SIG-M5 treated with dmso at 0.1 percent for 504 hours (cell line): ENCODE measurements around the gene RASIP1.
"Not testable (repeated sequence)": the region's sequence is repeated elsewhere in the genome, so short reads cannot be mapped to it uniquely, and the experiment has no call there.

Source experiments
- DNase-seq: peaks from one replicate; lab custom pipeline; 2025; ENCODE audit not compliant: unreplicated experiment; lab: John Stamatoyannopoulos, UW

Gene RASIP1

DNA sequence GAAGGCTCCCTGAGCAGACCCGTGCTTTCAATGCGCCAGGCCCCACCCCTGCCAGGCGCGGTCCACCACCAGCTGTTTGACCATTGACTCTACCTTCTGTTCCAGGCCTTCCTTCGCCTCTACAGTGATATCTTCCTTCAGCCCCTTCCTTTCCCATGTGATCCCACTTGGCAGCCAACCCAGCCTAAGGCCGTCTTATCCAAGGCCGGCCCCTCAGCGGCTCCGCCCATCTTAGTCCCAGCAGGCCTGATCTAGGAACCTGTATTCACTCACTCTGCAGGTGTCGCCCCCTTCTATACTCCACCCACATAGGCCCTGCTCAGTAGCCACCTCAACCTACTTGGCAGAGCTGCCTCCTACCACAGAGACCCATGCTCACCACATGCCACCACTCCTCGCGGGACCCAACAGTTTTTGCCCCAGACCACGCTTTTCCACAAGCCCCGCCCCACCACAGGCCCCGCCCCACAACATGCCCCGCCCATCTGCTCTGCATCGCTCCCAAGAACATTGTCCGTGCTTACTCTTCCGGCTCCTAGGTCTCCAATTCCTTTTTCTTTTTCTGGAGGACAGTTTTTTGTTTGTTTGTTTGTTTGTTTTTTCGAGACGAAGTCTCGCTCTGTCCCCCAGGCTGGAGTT, 2.9 kb downstream of the RASIP1 start:
- no peak for DNase-seq

DNA sequence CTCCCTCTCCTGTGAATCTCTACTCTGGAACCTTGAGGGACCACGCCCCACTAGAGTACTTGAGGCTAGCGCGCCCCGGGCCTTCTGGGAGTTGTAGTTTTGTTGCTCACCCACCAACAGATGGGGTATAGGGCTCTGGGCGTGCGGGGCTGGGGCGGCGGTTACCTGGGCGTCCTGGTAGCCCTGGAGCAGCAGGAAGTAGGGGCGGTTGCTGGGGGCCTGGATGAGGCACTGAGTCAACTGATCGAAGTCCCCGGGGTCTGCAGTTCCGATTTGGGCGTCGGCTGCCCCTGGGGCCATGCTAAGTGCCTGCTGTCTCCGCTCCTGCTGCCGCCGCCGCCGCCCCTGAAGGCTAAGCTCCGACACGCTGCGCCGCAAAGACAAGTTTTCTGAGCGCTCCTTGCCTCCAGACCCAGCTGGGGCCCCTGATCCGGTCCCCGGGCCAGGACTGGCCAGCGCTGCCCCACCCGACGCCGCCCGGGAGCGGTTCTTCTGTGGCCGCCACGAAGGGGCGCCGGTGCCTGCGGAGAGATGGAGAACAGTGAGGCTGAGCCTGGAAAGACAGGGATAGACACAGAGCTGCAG, 5.3 kb downstream of the RASIP1 start:
- DNase-seq, result no peak

- no peak for DNase-seq
Observed at GRCh38 chr19:48734625-48735024, 5.8 kb downstream of the RASIP1 start.

GRCh38 chr19:48731452-48731851, 9.0 kb downstream of the RASIP1 start:
- no peak for DNase-seq

- DNase-seq, result no peak
Observed at GRCh38 chr19:48728911-48729664, 11.3 kb downstream of the RASIP1 start.

- DNase-seq, result peak; percentile 84
Observed at GRCh38 chr19:48726556-48726955, 13.9 kb downstream of the RASIP1 start.

- DNase-seq, result peak; percentile 88
Observed at GRCh38 chr19:48724796-48725753, 15.3 kb downstream of the RASIP1 start.

GRCh38 chr19:48722196-48722708, 18.2 kb downstream of the RASIP1 start:
- no peak for DNase-seq

DNA sequence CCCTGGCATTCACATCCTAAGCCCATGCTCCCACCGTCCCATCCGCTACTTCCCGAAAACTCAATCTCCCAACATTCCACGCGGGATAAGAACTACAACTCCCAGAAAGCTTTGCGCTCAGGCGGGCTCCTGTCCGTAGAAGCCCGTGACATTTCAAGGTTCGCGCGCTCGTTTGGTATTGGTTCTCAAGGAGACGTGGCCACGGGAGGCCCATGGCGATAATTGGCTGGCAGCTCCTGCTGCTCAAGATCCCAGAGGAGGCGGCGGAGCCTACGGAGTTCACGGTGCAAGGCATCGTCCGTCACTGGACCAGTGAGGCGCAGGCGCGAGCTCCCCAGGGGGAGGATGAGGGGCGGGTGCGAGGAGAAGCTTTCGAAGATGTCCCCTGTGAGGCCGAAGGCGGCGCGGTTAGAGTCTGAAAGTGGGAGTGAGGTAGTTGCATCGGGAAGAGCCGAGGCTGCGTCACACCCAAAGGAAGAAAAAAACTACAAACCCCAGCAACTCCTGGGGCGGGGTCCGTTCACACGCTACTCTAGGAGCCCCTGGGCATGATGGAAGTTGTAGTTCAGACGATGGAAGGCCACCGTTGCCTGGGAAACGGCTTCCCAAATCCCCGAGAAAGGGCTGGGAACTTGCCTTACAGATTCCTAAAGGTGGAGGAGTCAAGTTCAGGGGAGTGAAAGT, 19.7 kb downstream of the RASIP1 start:
- peak; percentile 95 for DNase-seq

- no peak for DNase-seq
Observed at GRCh38 chr19:48720251-48720612, 20.2 kb downstream of the RASIP1 start.

DNA sequence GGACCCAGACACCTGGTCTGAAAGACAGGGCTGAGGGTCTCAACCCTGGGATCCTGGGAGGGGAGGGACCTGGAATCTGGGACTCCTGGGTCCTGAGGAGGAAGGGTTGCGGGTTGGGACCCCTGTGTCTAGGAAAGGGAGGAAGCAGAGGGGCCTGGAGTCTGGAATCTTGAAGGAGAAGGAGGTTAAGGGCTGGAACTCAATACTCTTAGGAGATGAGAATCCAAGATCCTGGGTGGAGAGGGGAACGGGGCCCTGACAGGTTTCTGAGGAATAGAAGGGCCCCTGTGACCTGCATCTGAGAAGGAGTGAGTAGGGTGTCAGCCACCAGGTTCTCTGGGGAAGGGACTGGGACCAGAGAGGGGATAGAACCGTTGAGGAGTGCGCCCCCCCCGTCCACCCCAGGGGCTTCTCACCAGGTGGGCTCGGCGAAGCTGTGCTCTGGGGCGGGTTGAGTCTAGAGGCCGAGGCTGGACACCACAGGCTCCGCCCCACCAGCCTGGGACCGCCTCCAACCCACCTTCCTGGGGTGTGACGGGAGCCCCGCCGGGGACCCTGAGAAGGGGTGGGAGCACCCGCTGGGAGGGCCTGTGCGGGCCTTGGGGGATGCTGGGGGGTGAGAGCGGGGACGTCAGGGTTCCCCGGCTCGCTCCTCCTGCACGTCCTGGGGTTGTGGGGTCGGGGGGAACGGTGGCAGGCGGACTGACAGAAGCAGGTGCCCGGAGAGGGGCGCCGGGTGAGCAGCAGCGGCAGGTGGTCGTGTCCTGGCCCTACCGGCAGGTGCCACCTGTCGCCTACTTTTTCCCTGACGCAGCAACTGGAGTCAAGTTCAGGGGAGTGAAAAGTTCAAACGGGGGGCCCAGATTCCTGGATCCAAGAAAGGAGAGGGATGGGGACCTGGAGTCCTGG, 20.9 kb downstream of the RASIP1 start, which contains the start of gene MAMSTR:
Gene MAMSTR (minus strand): TSS at position 463 of the 909 bp plus-strand sequence. CDS start 694 bp downstream, outside the sequence.
- DNase-seq, result no peak

- no peak for DNase-seq
Observed at GRCh38 chr19:48718711-48719231, 21.6 kb downstream of the RASIP1 start.

DNA sequence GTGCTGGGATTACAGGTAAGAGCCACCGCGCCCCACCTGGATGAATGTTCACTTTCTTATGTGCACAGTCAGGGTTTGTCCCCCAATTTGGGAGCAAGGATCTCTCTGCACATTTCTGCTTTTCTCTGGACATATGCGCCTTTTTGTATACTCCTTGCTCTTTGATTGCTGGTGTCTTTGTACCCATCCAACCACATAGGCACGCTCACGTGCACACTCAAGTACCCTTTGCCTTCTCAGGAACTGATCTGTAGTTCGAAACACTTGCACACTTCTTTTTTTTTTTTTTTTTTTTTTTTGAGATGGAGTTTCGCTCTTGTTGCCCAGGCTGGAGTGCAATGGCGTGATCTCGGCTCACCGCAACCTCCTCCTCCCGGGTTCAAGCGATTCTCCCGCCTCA, 22.3 kb downstream of the RASIP1 start:
- not testable (repeated sequence) for DNase-seq

DNA sequence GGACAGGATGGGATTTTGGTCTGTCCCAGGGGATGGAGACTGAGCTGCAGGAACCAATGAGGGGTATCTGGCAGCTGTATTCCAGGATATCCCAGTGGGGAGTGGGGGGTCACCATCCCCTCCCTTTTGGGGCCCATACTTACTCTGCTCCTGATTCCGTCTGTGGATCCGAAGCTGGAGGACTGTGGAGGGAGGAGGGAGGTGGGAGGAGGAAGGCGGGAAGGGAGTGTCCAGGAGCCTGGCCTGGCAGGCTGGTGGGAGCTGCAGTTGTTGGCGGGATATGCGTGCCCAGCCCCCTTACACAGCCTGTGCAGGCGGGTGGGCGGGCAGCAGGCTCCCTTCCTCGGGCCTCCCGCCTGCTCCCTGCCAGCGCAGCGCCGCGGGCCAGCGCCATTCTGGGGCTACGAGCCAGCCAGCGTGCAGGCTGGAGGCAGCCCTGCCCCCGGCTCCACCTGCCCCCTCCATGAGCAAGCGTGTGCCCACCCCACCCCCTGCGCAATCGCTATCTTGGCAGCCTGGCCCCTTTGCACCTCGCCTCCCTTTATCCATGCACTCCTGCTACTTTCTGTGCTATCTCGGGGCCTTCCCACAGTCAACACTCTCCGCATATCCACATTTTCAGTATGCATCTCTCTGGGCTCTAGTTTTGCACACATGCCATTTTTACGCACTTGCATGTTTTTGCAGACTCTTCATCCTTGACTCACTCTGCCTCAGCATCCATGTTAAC, 23.7 kb downstream of the RASIP1 start:
- DNase-seq, result no peak

- DNase-seq, result no peak
Observed at GRCh38 chr19:48715681-48716171, 24.7 kb downstream of the RASIP1 start.

- no peak for DNase-seq
Observed at GRCh38 chr19:48714759-48715675, 25.4 kb downstream of the RASIP1 start.
